Midbrain (tissue), 1 donor: Measurements from ENCODE around the gene MYO7A.
A peak's percentile ranks its signal among the peaks of the same experiment; 100 is the strongest.

ENCODE experiments used
- DNase-seq: peaks from one replicate; lab custom pipeline; 2025; lab: John Stamatoyannopoulos, UW

The MYO7A gene

DNA sequence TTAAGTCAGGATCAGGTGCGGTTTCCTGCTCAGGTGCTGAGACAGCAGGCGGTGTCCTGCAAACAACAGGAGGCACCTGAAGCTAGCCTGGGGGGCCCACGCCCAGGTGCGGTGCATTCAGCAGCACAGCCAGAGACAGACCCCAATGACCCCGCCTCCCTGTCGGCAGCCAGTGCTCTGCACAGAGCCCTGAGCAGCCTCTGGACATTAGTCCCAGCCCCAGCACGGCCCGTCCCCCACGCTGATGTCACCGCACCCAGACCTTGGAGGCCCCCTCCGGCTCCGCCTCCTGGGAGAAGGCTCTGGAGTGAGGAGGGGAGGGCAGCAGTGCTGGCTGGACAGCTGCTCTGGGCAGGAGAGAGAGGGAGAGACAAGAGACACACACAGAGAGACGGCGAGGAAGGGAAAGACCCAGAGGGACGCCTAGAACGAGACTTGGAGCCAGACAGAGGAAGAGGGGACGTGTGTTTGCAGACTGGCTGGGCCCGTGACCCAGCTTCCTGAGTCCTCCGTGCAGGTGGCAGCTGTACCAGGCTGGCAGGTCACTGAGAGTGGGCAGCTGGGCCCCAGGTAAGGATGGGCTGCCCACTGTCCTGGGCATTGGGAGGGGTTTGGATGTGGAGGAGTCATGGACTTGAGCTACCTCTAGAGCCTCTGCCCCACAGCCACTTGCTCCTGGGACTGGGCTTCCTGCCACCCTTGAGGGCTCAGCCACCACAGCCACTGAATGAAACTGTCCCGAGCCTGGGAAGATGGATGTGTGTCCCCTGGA is at the start of gene MYO7A:
Gene MYO7A, plus strand, starts transcription at position 327 of the 772 bp plus-strand sequence. CDS start 2,389 bp downstream, outside the sequence.
- DNase-seq, result peak; percentile 50

DNA sequence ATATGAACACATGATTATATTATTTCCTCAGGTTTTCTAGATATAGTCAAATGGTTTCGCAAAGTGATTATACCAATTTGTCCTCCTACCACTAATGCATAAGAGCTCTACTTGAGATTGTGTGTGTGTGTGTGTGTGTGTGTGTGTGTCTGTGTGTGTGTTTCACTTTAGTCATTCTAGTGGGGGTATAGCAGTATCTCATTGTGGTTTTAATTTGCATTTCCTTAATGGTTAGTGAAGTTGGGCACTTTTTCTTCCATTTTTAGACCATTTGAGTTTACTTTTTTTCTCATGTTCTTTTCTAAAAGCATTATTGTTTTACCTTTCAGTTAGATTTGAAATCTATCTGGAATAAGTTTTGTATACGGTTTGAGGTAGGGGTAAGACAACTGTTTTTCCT is 48.4 kb upstream of the MYO7A start:
- no peak for DNase-seq

DNA sequence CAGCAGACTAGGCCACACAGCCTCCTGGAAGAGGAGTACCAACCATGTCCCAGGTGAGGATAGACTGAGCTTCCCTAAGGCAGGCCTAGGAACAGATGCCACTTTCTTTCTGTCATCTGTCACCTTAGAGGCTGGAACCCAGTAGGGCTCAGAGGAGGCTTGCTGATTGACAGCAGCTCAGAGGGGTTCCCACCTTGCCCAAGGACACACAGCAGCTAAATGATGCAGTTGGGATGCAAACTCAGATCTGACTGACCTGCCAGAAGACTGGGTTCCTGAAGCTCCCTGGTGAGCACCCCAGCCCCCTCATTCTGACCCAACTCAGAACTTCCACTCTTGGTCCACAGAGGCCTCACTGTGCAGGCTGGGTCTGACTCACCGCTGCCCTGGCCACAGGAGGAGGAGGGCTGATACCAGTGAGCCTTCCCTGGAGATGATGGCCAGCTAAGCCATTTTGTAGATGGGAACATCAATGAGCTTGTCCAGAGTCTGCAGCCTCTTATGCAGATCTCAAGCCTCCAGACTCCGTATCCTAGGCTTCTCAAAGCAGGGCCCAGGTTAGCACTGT is 47.3 kb upstream of the MYO7A start:
- no peak for DNase-seq

DNA sequence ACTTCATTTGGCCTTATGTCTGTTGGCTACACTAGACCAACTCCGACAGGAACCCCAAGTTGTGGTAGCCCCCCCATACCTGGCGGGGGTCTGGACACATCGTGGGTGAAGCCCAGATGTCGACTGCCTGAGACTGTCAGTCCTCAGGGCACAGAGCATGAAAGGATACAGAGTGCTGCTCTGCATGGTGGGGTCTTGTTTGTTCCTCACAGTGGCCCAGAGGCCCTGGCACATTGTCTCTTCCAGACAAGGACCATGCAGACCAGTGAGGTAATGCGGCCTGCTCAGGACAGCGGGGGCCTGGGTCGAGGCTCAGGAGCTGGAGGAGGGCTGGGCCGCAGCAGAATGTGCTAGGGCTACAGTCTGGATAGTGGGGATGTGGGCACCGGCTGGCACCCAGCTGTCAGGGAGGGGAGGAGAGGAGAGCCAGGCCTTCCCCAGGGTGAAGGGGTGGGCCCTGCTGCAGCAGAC is 46.6 kb upstream of the MYO7A start:
- no peak for DNase-seq

DNA sequence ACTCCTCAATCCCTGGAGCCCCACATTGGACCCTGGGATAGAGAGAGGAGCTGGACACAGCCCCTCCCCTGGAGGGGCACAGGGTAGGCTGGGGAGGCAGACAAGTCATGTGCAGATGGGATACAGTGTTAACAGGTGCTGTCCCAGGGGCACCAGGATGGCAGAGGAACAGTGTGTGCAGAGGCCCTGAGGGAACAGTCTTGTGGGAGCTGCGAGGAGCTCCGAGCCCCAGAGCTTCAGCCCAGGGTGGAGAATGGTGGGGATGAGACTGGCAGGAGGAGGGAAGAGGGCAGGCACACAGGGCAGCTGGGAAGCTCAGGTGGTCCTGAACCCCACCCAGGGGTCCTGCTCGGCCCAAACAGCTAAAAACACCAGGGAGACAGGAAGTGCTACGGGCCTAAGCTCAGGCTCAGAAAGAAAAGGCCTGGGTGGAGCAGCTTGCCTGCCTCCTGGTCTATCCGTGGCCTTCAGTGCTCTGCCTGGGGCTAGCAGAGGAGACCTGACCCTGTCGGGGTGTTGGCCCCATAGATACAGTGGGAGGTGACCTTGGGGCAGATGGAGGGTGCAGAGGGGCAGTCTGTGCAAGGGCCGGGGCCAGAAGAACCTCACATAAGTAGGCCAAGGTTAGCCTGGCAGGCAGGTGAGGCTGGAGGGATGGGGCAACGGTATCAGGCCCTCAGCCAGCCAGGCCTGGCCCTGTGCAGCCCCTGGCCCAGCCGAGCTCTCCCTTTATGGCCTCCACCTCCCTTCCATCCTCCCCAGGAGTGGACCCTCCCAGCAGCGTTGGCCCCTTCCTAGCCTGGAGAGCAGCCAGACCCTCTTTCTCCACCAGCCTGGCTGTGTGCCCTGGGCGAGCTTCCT is 45.8 kb upstream of the MYO7A start:
- no peak for DNase-seq

DNA sequence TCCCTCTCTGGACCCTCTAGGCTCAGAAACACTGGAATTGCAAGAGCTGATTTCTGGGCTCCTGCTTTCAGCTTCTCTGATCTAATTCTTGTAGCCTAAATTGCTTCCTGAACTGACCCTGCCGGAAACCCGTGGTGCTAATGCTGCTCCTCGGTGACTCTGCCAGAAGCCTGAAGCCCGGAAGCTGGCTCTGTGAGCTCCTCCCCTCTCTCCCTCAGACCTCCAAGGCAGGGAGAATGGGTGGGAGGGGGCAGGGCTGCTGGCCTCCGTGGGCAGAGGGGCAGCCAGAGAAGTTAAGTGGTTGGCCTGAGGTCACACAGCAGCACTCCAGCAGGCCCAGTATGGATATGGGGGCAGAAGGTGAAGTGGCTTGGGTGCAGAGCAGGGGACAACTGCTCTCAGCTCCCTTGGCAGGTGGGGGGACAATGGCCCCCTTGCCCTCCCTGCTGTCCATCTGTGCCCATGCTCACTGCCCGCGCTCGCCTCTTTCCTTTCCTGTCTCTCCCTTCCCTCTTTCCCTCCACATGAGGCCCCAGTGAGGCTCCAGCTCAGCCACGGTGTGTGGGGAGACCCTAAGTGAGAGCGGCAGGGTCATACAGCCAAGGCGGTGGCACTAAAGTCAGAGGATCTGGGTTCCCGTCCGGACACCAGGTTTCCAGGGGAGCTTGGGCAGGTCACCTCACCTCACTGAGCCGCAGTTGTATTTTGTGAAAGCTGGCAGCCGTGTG is 45.0 kb upstream of the MYO7A start:
- no peak for DNase-seq

DNA sequence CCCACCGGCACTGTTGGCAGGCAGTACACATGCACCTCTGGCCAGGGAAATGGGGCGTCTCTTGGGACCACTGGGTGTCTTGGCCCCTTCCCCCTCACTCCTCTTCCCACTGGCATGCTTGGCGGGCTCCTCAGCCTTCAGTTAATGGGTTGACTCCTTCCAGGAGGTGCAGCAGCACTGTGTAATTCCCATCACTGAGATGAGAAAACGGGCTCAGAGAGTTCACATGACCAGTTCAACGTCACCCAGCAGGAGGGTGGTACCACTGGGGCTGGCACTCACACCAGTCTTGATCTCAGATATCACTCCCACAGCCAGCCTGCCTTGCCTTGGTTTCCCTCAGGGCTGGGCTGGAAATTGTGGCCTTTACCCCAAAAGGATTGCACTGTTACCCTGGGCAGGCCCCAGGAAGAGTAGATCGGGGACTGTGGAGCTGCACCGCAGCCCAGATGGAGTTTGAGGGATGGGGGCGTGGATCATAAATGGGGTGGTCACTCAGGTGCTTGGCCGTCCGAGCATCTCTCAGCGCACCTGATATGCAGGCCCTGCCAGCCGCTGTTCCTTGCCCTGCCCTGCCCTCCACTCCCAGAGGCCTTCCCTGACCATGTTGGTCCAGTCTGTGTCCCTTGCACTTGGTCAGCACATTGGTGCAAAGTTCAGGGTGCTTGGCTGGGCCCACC is 44.3 kb upstream of the MYO7A start:
- DNase-seq, result no peak

DNA sequence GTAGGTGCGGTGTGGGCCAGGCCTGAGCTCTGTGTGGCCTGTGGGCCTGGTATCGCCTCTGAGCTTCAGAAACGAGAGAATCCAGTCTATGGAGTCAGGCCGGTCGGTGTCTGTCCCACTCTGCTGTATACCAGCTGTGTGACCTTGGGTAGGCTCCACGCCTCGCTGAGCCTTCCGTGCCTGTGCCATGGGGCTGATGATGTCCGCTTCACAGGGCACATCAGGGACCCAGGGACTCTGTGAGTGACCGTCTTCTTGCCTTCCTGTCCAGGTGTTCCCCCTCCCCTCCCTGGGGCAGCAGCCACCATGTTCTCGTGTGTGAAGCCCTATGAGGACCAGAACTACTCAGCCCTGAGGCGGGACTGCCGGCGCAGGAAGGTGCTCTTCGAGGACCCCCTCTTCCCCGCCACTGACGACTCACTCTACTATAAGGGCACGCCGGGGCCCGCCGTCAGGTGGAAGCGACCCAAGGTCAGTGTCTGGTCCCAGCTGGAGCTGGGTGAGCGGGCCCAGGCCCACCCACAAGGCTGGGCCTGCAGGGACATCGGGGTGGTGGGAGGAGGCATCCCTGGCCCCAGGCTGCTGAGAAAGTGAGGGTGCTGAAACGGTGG is 43.4 kb upstream of the MYO7A start:
- DNase-seq, result no peak

DNA sequence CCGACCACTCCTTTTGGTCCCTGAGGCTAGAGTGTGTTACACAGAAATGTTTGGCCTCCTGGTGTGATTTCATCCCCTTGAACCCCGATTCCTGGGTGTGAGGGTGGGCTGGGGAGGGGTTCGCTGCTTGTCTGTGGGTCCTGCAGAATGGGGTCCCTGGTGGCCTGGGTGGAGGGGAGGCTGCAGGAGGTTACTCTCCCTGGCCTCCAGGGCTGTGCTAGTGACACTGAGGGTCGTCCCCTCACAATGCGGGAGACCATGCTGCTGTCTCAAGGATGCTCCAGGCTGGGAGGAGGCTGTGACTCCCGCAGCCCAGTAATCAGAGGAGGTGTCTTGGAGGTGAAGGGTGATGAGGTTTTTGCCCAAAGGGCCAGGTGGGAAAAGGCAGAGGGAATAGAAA is 42.4 kb upstream of the MYO7A start:
- DNase-seq, result no peak

DNA sequence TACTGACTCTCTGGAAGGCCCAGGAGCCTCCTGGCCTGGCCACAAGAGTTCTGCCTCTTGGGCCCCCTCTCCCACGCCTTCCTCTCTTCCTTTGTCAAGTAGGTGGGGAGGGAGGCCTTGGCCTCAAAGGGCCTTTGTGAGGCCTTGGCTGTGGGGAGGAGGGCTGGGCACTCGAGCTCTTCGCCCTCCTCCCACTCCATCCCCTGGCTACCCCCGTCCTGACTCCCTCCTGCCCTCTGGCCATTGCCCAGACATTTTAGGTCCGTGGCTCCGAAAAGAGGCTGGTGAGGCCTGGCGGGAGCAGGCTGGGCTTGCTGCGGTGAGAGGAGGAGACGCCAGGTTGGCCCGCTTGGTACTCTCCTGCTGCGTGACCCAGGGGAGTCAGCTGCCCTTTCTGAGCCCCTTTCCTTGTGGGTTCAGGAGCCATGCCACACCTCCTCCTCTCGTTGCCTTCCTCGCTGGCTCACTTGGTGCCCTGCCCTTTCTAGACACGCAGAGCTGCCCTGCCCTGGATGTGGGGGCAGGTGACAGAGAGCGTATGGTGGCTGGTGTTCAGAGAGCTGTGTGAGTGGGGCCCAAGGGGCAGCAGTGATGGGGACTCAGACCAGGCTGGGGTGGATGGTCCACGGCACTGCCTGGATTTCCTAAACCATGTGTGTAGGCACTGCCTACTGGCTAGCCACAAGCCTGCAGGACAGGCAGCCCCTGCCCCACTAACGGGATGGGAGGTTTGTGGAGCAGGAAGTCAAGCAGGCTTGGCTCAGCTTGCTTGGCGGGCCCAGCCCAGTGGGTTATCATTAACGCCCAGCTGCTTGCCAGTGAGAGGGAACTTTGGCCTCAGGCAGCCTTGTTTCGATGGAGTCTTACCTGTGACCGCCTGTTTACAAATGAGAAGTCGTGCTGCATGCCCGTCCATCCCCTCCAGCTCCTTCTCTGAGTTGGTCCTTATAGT is 41.2 kb upstream of the MYO7A start:
- DNase-seq, result peak; percentile 10

DNA sequence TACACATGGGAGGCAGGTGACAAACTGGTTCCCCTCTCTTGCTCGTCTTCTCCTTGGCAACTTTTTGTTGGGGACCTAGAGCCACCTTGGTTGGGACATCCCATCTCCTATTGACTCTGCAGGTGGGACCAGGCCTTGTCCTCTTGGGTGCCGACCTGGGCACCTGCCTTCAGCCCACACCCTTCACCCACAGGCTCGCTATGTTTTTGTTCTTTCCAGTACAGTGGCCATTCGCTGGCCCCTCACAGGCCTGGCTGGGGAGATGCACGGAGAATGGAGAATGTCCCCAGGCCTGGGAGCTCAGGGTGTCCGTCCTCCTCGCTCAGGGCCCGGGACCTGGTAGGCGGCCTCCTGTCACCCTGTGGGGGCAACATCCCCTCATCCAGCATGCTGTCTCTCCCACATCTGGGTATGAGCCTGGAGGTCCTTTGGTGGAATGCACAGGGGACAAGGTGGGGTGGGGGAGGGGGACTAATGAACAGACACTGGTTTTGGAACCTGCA is 40.3 kb upstream of the MYO7A start:
- no peak for DNase-seq

DNA sequence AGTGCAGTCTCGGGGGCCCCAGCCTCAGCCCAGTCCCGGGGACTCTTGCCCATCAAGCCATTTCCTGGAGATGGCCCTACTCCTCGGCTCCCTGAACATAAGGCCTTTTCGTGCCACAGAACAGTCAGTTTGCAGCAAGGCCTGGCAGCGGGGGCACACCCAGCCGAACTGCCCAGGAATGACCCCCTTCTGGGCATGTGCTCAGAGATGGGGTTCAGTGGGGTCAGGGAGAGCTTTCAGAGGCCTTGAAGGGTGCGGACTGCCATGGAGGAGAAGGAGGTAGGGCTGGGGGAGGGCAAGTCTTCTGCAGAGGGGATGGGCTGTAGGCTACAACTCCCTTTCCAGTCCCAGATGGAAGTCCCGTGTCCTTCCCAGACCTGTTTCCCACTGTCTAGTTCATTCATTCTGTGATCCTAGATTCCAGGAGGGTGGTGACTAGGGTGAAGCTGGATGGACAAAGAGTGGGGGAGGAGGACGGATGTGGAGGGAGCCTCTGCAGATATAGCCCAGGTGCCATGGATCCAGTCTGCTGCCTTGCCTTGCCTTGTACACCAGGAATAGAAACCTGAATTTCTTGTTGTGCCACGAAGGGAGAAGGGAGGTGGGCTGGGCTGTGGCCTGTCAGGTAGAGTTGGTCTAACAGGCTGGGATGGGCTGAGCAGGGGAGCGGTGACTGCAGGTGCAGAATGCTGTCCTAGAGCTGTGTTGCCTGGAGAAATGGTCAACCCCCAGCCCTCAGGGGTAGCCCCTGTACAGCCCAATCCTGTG is 39.6 kb upstream of the MYO7A start:
- DNase-seq, result no peak

DNA sequence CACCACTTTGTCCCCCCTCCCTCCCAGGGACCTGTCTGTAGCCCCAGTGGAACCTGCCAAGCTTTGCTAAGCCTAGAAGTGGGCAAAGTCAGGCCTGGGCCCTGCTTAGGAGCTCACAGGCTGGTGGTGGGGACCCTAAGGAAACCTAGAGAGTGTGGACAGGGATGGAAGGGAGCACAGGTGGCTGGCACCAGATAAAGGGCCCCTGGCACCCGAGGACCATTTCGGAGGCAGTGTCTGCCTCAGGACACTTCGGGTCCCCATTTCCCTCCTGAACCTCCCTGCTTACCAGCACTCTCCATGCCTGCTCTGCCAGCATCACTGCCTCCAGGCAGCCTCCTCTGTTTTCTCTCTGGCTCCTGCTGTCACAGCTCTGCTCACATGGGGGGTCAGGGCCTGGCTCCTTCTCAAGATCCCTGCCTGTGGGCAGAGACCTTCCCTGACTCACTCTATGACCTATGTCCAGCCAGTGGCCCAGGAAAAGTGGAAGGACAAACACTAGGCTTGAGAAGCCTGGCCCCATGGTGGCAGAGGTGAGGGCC is 39.0 kb upstream of the MYO7A start:
- no peak for DNase-seq

DNA sequence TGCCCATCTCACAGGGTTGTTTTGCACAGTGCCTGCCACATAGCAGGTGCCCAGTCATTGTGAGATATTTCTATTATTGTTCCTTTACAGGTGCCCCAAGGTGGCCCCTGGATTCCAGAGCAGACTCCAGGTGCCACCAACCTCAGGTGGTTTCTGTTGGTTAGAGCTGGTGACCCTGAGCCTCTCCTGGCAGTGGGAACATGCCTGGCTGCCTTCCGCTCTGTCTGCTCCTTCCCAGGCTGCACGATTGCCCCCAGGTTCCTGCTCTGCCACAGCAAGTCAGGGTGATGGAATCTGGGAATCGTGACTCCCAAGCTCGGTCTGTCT is 38.0 kb upstream of the MYO7A start:
- DNase-seq, result no peak

DNA sequence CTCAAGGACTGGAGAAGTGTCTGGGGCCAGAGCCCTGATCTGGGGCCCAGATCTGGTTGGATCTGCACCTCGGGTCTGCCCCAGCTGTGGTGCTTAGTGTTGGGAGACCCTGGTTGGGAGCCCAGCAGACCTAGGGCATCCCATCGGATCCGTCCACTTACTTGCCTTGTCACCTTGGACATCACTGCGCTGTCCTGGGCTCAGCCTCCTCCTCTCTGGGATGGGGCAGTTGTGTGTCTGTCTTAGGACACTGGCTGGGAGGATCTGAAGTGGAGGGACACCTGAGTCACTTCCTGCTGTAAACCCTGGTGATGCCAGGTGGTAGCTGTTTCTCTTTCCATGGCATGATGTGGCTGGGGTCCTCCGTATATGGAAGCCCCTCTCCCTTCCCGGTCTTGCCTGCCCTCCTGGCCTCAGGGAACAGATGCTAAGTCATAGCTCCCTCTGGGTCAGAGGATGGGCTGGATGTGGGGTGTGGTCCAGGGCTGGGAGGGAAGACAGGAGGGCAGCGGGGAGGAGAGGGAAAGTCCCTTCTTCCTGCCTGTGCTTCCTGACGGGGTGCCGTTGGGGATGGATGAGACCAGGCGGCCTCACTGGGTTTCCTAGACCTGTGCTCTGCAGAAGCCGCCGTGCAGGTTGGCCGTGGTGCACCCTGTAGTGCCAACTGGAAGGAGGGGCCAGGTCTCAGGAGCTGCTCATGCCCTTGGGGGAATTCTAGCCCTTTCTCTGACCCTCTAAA is 37.5 kb upstream of the MYO7A start:
- DNase-seq, result no peak

DNA sequence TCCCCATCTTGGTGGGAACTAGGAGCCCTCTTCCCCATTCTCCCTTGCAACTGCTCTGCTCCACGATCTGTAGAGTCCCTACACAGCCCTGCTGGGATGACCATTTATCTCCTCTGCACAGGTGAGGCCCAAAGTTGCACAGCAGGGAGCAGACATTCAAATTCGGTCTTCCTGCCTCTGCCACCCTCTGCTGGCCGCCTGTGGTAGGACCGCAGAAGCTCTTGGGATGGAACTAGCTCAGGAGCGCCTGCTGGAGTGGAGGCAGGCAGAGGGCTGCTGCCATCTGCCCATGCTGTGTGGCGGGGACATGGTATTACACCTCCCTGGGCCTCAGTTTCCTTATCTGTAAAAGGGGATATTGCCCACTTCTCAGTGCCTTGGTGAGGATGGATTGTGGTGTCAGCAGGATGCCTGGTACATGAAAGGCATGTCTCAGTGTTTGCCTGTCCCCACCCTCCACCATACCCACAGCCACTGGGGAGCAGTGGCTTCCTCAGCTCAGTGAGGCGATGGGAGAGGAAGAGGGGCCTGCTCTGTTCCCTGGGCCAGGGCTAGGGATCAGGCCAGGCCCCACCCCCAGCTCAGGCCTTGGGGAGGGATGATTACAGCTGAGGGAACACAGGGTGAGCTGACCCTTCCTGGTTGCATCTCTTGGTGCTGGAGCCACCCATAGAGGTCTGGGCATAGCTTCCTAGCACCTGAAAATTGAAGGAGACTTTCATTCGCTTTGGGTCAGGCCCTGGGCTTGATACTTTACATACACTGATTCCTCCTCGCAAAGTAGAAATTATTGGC is 36.7 kb upstream of the MYO7A start:
- DNase-seq, result peak; percentile 79

DNA sequence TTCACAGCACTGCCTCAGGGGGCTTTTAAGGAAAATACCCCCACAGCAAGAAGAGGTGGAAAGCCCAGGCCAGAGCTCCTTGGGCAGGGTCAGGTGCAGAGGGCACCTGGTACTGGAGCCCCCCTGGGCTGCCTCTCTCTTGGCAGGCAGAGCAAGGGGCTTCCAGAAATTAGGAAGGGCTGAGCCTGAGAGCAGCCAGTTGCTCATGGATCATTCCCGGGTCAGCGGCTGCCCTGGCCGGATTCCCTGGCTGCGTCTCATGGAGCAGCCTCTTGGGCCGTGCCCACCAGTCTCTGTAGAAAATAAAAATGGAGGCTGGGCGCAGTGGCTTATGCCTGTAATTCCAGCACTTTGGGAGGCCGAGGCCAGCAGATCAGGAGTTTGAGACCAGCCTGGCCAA is 35.7 kb upstream of the MYO7A start:
- no peak for DNase-seq
